ENCODE data around the gene PLCL1.

GRCh38 chr2:198114064-198114463 lies 309.7 kb downstream of the PLCL1 start:
- TF ChIP-seq POLR2AphosphoS5 (IDR thresholded peaks at IDR 0.05; ENCODE audit: borderline replicate concordance, low read depth, low read length) (no peak), EZH2 (IDR thresholded peaks at IDR 0.05) (no peak)

Data from SK-N-MC (cell line).